Prostate gland (tissue), 2 donors: ENCODE data around the gene MYO7B. TPM values are rescaled to one million over a fixed set of nuclear protein-coding genes. Genes with fewer than 3 reads are reported as not detected.

ENCODE experiments used
- DNase-seq: peaks from one replicate; pipeline ENCODE4 v3.0.0-alpha.2; 2019; ENCODE audit warnings: low spot score
- H3K27ac ChIP-seq, 2 donors: fragments of 200-600 bp; sonication (generic); 2 replicates each; pipeline ENCODE4 v1.5.1; 2017 to 2019
- H3K27me3 ChIP-seq: fragments of 200-600 bp; sonication (generic); replicated peaks from 2 replicates; pipeline ENCODE4 v1.5.1; 2019; ENCODE audit not compliant: insufficient read depth
- H3K36me3 ChIP-seq, 2 donors: fragments of 200-600 bp; sonication (generic); 1 replicate in 1 of 2; 2 replicates in 1 of 2; pipeline versions ENCODE4 v1.5.1 to v1.8.1; 2017 to 2019
- H3K4me1 ChIP-seq: fragments of 200-600 bp; sonication (generic); replicated peaks from 2 replicates; pipeline ENCODE4 v1.5.1; 2019
- H3K4me3 ChIP-seq, 2 donors: fragments of 200-600 bp; sonication (generic); 2 replicates each; pipeline ENCODE4 v1.5.1; 2017 to 2019
- H3K9me3 ChIP-seq: fragments of 200-600 bp; sonication (generic); 2 replicates; pipeline ENCODE4 v1.5.1; 2017
- CTCF ChIP-seq, 4 experiments: fragments of 200-600 bp in 2 of 4; fragments of 450-650 bp in 2 of 4; sonication (generic) in 2 of 4; IDR thresholded peaks; 1 replicate in 3 of 4; 2 replicates in 1 of 4; pipeline ENCODE4 v1.5.1; 2016 to 2019; ENCODE audit warnings: antibody characterized with exemption in 4 of 4, mild to moderate bottlenecking in 2 of 4, moderate library complexity in 2 of 4
- POLR2A ChIP-seq: fragments of 450-650 bp; IDR thresholded peaks from one replicate; pipeline ENCODE4 v1.6.1; 2016; ENCODE audit warnings: antibody characterized with exemption, mild to moderate bottlenecking
- POLR2AphosphoS5 ChIP-seq: sonication (generic); formaldehyde crosslinking; IDR thresholded peaks from one replicate; pipeline ENCODE4 v1.6.1; 2017; ENCODE audit warnings: antibody characterized with exemption
- WGBS: methylation state at CpG from one replicate; pipeline ENCODE4 v1.1.5; 2018; 5-methylcytosine and 5-hydroxymethylcytosine counted together
- intact Hi-C: fragments of 100-400 bp; cut with DNase I; formaldehyde crosslinking; loops from one replicate; pipeline ENCODE4 v1.14.2; 2022
- total RNA-seq, 2 donors: library from RNA; depleted of rRNA; stranded (reverse); fragments of >200 nt; gene quantifications; one replicate each; pipeline ENCODE4 v1.1.0, GENCODE V29; 2016

The MYO7B gene
- total RNA-seq, 2 donors from 2014 or later, result 1.4 TPM; not detected in 1

GRCh38 chr2:127641846-127642507, 106.5 kb downstream of the MYO7B start:
- TF ChIP-seq POLR2A (no peak), POLR2AphosphoS5 (no peak), CTCF (IDR thresholded peaks at IDR 0.05) (no peak)
- intact Hi-C loops, result no loop called here
- WGBS, result 63% methylated on average over 23 of the region's 25 CpGs
- Histone ChIP-seq H3K4me3 (no peak overlapping the region), H3K4me1 (no peaks in the 10 kb centered on the region), H3K27ac (no peak overlapping the region), H3K36me3 (no peaks in the 10 kb centered on the region), H3K9me3 (no peaks in the 10 kb centered on the region), H3K27me3 (no peaks in the 10 kb centered on the region)
- no peak for DNase-seq

- Histone ChIP-seq H3K4me1 (no peaks in the 10 kb centered on the region), H3K9me3 (no peaks in the 10 kb centered on the region), H3K27ac (no peak overlapping the region), H3K27me3 (no peaks in the 10 kb centered on the region), H3K4me3 (no peak overlapping the region), H3K36me3 (no peaks in the 10 kb centered on the region)
- no peak for DNase-seq
- intact Hi-C loops, result no loop called here
- TF ChIP-seq POLR2AphosphoS5 (no peak), CTCF (IDR thresholded peaks at IDR 0.05) (no peak), POLR2A (no peak)
- 78% methylated on average over 17 of the region's 17 CpGs for WGBS
These were observed 107.4 kb downstream of the MYO7B start for GRCh38 chr2:127642706-127643438.

- H3K27ac ChIP-seq, result no peak overlapping the region
- no peak for DNase-seq
- no peaks in the 10 kb centered on the region for H3K4me1 ChIP-seq
- H3K4me3 ChIP-seq, result no peak overlapping the region
- no peaks in the 10 kb centered on the region for H3K27me3 ChIP-seq
- no peaks in the 10 kb centered on the region for H3K9me3 ChIP-seq
- H3K36me3 ChIP-seq, result no peaks in the 10 kb centered on the region
- intact Hi-C loops, result no loop called here
- 87% methylated on average over 15 of the region's 15 CpGs for WGBS
- TF ChIP-seq POLR2AphosphoS5 (no peak), CTCF (IDR thresholded peaks at IDR 0.05) (no peak), POLR2A (no peak)
These were observed 108.1 kb downstream of the MYO7B start for GRCh38 chr2:127643439-127644065.

- WGBS, result 88% methylated on average over 19 of the region's 19 CpGs
- intact Hi-C loops, result no loop called here
- Histone ChIP-seq H3K9me3 (no peaks in the 10 kb centered on the region), H3K4me1 (peaks cover 2% of the 10 kb centered on the region), H3K27me3 (no peaks in the 10 kb centered on the region), H3K36me3 (no peaks in the 10 kb centered on the region), H3K4me3 (no peak overlapping the region), H3K27ac (no peak overlapping the region)
- DNase-seq, result no peak
- TF ChIP-seq POLR2A (no peak), CTCF (IDR thresholded peaks at IDR 0.05) (no peak), POLR2AphosphoS5 (no peak)
These were observed 108.9 kb downstream of the MYO7B start for GRCh38 chr2:127644066-127645025.
